GM03348 (cell line): Measurements from ENCODE around the gene HTT.
"Not testable (repeated sequence)": the region's sequence is repeated elsewhere in the genome, so short reads cannot be mapped to it uniquely, and the experiment has no call there.

ENCODE experiments used
- DNase-seq: peaks from one replicate; pipeline ENCODE4 v3.0.0; 2012; ENCODE audit warnings: low spot score

HTT gene

DNA sequence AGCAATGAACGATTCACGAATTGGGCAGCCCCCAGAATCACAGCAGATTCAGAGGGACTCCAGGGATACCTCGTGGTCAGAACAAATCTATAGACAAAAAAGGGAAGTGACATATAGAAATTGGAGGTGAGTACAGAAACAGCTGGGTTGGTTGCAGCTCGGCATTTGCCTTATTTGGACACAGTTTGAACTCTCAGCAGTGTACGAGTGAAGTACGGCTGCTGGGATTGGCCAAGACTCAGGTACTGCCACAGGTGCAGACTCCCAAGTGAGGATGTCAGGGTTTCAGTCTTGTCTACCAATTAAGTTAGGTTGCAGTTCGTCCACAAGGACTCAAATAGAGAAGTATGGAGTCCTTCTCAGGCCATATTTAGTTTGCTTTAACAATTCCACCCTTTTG lies 28.3 kb upstream of the HTT start:
- no peak for DNase-seq

DNA sequence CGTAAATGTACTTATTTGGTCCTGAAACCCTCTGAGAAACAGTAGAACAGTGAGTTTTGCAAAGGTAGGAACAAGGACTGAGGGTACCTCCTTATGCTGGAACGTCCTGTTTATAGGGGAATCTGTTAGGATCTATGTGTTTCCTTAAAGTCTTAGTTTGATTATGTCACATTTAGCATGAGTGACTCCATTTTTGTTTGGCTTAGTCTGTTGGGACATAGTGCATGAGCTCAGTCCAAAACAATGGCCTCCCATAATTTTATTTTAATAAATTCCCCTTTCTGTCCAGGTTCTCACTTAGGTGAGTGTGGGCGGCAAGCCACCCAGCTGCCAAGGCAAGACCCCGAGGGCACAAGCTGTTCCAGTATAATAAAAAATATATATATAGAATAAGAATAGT lies 27.9 kb upstream of the HTT start:
- no peak for DNase-seq

DNA sequence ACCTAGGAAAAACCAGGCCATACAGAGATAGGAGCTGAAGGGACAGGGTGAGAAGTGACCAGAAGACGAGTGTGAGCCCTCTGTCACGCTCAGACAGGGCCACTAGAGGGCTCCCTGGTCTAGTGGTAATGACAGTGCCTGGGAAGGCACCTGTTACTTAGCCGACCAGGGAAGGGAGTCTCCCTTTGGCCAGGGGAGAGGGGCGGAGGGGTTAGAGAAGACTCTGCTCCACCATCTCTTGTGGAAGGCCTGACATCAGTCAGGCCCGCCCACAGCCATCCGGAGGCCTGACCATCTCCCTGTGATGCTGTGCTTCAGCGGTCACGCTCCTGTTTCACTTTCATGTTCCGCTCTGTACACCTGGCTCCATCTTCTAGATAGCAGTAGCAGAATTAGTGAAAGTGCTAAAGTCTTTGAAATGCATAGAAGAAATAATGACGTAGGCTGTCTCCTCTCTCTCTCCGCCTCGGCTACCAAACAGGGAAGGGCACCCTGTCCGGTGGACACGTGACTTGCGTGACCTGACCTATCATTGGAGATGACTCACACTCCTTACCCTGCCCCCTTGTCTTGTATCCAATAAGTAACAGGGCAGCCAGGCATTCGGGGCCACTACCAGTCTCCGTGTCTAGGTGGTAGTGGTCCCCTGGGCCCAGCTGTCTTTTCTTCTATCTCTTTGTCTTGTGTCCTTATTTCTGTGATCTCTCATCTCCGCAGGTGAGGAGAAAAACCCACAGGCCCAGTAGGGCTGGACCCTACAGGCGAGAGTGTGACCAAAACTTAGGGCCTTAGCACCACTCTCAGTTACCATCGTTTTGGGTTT lies 26.8 kb upstream of the HTT start:
- DNase-seq, result peak; percentile 45

DNA sequence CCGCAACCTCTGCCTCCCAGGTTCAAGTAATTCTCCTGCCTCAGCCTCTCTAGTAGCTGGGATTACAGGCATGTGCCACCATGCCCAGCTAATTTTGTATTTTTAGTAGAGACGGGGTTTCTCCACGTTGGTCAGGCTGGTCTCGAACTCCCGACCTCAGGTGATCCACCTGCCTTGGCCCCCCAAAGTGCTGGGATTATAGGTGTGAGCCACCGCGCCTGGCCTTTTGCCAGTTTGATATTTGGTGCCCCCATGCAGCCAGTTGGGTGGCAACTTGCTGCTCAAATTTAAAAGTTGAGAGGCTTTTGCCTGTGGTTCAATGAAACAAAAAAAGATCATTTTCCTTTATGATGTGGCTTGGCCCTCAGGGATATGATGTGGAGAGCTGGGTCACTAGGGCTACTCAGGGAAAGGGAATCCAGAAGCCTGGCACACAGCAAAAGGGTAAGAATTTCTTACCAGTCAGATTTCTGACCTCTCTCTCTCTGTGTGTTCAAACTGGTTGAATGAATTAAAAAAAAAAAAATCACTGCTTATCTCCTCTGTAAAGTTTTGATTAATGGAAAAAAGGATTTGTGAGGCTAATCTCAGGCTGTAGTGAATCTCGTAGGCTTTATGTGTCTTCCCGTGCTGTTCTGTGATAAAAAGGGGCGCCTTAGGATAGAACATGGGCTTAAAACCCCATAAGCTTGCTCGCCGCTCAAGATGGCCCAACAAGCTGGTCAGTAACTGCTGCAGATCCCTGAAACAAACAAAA lies 23.2 kb upstream of the HTT start:
- DNase-seq, result not testable (repeated sequence)

DNA sequence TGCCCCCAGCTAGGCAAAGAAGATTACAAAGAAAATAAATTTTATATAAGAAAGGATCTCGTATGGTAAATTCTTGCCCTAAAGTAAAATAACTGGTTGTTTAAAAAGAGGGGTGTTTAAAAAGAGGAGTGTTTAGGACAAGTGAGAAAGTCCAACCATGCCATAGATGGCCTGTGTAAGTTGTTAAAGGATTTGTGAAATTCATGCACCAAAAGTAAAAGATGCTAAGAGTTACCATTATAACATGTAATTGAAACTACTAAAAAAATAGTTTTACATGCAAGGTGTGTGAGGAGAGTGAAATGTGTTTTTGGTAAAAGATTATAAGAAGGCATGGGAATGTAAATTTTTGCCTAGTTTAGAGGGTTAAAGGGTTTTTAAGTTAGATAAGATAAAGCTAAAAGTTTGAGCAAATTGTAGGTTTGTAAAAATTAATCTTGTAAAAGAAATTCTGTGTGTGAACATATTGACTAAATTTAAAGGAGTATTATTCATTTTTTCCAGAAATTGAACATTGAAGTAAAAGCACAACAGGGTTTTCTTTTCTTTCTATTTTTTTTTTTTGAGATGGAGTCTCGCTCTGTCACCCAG lies 20.2 kb upstream of the HTT start:
- DNase-seq, result no peak

DNA sequence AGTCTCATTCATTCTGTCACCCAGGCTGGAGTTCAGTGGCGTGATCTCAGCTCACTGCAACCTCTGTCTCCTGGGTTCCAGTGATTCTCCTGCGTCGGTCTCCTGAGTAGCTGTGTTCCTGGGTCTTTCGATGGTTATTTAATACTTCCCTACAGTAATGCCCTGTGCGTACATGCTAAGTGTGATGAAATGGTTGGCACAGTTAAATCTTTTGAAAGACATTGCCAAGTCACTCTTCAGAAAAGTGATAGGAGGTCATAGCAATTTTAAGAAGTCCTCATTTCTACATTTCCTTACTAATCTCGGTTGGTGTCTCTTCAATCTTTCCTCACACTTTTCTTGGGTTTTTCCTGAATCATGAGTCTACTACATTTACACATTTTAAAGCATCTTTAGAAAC lies 14.5 kb upstream of the HTT start:
- no peak for DNase-seq

DNA sequence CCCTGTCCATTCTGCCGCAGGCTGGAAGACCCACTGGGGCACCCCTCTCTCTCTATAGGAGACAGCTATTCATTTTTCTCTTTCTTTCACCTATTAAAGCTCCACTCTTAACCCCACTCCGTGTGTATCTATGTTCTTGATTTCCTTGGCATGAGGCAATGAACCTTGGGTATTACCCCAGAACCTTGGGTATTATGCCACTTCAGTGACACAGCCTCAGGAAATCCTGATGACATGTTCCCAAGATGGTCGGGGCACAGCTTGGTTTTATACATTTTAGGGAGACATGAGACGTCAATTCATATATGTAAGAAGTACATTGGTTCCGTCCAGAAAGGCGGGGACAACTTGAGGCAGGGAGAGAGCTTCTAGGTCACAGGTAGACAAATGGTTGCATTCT lies 13.5 kb upstream of the HTT start:
- DNase-seq, result no peak

DNA sequence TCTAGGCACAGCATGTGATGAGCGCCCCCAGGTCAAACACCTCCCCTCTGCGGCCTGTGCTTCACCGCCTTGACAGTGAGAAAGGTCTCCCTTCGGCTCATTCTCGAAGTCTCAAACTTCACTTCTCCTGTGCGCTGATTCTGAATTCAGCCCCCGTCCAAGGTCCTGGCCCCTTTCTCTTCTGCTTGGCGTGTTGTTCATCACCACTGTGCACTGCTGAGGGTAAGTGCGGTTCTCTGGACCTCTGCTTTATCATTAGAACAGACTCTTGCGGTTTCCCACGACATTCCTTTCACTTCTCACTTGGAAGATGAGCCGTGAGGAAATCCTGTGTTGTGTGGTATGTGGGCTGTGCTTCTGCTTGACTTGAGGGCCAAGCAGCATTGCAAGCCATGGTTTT lies 12.0 kb upstream of the HTT start:
- peak; percentile 36 for DNase-seq

DNA sequence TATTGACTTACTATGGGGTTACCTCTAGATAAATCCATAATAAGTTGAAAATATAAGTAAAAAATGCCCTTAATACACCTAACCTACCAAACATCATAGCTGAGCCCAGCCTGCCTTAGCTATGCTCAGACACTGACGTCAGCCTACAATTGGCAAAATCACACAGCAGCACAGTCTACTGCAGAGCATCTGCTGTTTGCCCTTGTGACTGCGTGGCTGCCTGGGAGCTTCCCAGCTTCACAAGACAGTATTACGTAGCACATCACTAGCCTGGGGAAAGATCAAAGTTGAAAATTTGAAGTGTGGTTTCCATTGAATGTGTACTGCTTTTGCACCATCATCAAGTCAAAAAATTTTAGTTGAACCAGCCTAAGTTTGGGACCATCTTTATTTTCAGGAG lies 8.9 kb upstream of the HTT start:
- no peak for DNase-seq

DNA sequence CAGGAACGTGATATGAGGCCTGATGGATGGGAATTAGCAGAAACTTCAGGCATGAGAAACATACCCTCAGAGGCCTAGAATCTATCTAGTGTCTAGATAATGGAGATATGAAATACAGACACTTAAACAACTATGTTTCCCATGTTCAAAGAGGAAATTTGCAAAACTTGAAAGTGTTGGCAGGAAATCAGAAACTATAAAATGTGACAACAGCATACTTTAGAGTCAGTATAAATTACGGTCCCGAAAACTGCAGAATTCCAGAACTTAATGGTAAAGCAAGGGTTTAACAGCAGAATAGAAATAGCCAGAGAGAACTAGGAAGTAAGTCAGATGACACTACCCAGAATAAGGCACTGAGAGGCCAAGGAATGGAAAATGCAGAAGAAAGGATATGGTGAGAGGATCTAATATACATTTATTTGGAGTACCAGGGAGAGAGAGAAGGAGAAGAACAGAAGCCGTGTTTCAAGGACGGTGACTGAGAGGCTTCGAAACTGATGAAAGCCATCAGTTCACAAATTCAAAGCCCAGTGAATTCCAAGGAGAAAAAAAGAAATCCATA lies 7.6 kb upstream of the HTT start:
- no peak for DNase-seq

DNA sequence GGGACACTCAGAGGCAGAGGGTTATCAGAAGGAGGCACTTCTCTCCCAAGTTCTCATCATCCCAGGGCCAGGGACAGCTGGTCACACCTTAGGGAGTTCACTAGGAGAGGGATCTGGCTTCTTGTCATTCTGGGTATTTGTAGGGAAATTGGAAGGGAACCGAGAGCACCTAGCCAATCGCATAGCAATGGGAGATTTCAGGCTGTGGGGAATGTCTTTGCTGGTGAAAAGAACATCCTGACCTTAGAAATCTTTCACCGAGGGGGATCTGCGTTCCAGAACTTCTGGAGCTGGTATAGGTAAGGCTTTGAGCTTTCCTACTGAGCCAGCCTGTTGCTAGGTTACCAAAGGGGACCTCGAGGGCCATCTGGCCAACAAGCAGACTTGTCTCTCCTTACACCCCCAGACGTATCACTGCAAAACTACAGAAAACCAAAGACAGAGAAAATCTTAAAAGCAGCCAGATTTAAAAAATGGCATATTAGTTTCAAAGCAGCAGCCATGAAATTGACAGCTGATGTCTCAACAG lies 6.9 kb upstream of the HTT start:
- DNase-seq, result no peak

DNA sequence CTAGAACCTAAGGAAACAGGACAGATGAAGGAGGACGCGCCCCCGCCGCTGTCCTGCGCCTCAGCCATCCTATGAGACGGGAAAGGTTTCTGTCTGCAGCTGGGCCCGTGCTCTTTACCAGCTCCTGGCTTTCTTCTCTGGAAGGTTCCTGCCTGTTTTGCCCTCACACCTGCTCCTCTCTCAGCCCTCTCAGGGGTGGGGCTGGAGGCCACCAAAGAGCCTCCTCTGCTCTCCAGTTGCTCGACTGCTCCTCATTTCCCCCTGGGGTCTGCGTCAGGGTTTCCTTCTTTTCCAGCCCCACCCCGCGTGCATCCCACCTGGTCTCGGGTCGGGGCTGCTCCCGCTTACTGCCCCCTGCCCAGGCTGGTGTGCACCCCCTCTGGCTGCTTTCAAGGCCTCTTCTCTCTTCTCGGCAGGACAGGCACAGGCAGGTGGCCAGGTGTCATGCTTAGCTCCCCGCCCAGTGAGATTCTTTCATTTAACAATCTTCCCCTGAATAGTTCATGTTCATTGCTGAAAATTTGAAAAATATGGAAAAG lies 4.8 kb upstream of the HTT start:
- no peak for DNase-seq

DNA sequence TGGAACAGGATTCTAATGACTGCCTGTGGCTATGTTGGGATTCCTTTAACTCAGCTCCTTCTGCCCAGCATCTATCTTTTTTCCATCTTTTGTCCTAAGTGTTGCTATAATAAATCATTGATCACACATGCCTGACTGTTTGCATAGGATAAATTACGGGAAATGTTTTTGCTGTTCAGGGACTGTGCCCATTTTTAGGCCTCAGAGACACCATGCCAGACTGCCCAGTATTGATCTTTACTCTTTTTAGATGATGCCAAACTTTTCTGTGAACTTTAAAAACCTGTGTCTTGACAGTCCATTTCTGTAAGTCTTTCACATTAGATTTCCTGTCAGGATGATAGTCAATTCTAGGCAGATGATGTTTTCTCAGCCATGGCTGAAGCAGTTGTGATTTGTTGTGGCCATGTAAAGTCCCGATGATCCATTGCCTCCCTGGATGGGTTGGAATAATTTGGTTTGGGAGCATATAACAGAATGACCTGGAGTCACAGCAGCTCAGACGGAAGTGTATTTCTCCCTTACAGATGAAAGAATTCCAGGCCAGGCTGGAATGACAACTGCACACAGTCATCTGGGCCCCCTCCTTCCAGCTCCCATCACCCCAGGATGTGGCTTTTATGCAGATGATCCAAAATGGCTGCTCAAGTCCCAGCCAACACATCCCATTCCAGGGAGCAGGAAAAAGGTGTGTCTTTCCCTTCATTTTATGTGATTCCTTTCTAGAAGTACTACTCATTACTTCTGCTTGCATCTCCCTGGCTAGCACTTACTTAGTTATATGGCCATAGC lies 3.6 kb upstream of the HTT start:
- peak; percentile 50 for DNase-seq

DNA sequence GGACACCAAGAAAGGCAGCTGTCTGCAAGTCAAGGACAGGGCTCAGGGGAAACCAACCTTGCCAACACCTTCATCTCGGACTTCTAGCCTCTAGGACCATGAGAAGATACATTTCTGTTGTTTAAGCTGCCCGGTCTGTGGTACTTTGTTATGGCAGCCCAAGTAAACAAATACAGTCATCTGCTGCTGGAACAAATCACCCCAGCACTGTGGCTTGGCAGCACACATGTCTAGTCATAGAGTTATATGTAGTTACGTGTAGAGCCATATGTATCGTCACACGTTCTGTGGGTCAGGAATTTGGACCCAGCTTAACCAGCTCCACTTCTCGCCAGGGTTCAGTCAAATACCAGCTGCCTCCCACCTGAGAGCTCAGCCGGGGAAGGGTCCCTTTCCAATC lies 2.7 kb upstream of the HTT start:
- no peak for DNase-seq

DNA sequence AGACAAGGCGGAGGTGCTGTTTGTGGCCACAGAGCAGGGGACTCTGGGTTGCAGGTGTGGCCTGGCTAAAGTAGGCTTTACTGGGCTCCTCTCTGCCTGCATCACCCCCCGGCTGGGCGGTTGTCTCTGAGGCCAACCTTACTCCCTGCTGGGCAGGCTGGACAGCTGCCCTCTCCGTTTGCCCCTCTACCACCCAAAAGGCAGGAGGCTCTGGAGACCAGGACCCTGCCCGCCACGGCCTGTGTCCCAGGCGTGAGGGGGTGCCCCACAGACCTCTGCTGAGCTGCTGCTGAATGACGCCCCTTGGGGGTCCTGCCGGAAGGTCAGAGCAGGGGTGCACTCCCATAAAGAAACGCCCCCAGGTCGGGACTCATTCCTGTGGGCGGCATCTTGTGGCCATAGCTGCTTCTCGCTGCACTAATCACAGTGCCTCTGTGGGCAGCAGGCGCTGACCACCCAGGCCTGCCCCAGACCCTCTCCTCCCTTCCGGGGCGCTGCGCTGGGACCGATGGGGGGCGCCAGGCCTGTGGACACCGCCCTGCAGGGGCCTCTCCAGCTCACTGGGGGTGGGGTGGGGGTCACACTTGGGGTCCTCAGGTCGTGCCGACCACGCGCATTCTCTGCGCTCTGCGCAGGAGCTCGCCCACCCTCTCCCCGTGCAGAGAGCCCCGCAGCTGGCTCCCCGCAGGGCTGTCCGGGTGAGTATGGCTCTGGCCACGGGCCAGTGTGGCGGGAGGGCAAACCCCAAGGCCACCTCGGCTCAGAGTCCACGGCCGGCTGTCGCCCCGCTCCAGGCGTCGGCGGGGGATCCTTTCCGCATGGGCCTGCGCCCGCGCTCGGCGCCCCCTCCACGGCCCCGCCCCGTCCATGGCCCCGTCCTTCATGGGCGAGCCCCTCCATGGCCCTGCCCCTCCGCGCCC lies 1.1 kb upstream of the HTT start:
- no peak for DNase-seq

DNA sequence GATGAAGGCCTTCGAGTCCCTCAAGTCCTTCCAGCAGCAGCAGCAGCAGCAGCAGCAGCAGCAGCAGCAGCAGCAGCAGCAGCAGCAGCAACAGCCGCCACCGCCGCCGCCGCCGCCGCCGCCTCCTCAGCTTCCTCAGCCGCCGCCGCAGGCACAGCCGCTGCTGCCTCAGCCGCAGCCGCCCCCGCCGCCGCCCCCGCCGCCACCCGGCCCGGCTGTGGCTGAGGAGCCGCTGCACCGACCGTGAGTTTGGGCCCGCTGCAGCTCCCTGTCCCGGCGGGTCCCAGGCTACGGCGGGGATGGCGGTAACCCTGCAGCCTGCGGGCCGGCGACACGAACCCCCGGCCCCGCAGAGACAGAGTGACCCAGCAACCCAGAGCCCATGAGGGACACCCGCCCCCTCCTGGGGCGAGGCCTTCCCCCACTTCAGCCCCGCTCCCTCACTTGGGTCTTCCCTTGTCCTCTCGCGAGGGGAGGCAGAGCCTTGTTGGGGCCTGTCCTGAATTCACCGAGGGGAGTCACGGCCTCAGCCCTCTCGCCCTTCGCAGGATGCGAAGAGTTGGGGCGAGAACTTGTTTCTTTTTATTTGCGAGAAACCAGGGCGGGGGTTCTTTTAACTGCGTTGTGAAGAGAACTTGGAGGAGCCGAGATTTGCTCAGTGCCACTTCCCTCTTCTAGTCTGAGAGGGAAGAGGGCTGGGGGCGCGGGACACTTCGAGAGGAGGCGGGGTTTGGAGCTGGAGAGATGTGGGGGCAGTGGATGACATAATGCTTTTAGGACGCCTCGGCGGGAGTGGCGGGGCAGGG lies 568 bp downstream of the HTT start:
- peak; percentile 86 for DNase-seq

DNA sequence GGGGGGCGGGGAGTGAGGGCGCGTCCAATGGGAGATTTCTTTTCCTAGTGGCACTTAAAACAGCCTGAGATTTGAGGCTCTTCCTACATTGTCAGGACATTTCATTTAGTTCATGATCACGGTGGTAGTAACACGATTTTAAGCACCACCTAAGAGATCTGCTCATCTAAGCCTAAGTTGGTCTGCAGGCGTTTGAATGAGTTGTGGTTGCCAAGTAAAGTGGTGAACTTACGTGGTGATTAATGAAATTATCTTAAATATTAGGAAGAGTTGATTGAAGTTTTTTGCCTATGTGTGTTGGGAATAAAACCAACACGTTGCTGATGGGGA lies 1.1 kb downstream of the HTT start:
- no peak for DNase-seq

DNA sequence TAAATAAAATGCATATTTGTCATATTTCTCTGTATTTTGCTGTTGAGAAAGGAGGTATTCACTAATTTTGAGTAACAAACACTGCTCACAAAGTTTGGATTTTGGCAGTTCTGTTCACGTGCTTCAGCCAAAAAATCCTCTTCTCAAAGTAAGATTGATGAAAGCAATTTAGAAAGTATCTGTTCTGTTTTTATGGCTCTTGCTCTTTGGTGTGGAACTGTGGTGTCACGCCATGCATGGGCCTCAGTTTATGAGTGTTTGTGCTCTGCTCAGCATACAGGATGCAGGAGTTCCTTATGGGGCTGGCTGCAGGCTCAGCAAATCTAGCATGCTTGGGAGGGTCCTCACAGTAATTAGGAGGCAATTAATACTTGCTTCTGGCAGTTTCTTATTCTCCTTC lies 3.3 kb downstream of the HTT start:
- no peak for DNase-seq

DNA sequence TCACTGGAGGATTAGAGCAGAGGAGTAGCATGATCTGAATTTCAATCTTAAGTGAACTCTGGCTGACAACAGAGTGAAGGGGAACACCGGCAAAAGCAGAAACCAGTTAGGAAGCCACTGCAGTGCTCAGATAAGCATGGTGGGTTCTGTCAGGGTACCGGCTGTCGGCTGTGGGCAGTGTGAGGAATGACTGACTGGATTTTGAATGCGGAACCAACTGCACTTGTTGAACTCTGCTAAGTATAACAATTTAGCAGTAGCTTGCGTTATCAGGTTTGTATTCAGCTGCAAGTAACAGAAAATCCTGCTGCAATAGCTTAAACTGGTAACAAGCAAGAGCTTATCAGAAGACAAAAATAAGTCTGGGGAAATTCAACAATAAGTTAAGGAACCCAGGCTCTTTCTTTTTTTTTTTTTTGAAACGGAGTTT lies 5.2 kb downstream of the HTT start:
- no peak for DNase-seq
